Measurements from ENCODE around the gene DYNAP.

DNA sequence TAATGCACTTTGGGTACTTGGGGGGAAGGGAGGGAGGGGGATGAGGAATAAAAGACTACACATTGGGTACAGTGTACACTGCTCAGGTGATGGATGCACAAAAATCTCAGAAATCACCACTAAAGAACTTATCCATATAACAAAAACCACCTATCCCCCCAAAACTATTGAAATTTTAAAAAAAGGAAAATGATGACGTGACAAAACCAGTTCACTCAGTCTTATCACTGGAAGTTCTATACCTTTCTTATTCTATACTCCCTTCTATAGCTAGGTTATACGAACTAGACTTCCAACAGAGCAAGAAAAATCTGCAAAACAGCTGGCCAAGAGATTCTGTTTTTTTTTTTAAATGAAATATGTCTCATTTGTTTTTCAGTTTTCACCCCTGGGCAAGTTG lies 20.8 kb downstream of the DYNAP start:
- TF ChIP-seq CTCF (IDR thresholded peaks at IDR 0.05; ENCODE audit: low read length) (no peak), EZH2phosphoT487 (IDR thresholded peaks at IDR 0.05; ENCODE audit: low read length) (no peak)
